ENCODE results near the gene PCK2. TPM values are rescaled to one million over a fixed set of nuclear protein-coding genes. Genes with fewer than 3 reads are reported as not detected.
A peak's percentile ranks its signal among the peaks of the same experiment; 100 is the strongest.
"Not testable (repeated sequence)": the region's sequence is repeated elsewhere in the genome, so short reads cannot be mapped to it uniquely, and the experiment has no call there.

Gene PCK2
- 13.2 TPM for total RNA-seq (ENCODE audit: insufficient read depth, low replicate concordance)

DNA sequence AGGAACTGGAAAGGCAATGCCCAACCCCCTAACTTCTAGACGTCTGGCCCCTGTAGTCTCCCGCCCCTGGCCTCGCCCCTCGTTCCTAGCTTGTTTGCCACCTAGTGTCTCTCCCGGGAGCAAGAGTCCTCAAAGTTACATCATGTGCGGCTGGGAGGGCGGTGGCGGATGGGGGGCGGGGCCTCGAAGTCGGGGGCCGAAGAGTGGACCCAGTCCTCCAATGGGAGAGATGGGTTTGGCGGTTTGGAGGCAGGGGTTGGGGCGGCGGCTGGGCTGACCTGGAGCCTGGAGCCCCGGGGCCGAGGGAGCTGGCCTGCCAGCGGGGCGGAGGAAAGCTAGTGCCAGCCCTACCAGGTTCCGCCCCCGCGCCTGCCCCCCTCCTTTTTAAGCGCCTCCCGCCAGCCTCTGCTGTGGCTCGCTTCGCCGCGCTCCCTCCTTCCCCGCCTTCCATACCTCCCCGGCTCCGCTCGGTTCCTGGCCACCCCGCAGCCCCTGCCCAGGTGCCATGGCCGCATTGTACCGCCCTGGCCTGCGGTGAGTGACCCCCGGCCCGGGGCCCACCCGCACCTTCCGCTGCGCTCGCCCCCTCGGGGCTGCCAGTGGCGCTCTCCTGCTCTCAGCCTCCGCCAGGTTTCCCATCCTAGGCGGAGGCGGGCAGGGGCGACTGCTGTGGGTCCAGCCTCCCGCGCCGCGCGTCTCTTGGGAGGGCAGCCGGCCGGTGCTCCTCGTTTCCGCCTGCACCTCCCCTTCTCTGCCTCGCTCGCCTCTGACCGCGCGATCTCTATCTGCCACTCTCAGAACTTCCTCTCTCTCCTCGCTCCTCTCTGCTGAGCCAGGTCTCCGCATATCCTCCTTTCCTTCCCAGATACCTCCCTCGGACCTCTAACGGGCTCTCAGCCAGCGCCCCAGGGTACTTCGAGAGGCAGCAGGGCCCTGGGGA lies at the start of gene PCK2:
PCK2 (plus strand) TSS at position 411 of the 940 bp plus-strand sequence; CDS start at position 506, 95 bp downstream.
- peak; percentile 89 for DNase-seq (ENCODE audit: low spot score)

DNA sequence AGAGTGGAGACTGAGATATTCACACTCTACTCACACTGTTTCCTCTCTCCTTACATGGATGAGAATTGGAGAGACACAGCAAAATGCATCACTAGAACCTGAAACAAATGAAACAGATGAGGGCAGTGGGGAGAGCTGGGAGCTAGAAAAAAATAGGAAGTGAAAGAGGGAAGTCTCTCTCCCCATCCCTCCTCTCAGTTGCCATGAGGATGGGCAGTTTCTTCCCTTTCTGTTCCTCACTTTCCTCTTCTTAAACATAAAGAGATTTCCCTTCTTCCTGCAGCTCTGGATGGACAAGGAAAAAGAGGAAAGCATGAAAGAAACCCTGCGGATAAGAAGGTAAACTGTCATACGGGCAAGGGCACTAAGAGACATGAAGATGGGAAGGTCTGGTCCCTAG lies 45.1 kb upstream of the PCK2 start:
- DNase-seq (ENCODE audit: low spot score), result not testable (repeated sequence)

DNA sequence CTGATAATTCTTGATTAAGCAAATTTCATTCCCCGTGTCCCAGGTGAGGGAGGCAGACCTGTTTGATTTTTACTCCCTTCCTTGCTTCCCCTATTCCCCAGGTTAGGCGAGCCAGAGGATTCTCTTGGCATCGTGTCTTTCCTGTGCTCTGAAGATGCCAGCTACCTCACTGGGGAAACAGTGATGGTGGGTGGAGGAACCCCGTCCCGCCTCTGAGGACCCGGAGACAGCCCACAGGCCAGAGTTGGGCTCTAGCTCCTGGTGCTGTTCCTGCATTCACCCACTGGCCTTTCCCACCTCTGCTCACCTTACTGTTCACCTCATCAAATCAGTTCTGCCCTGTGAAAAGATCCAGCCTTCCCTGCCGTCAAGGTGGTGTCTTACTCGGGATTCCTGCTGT lies 43.4 kb upstream of the PCK2 start:
- not testable (repeated sequence) for DNase-seq (ENCODE audit: low spot score)

DNA sequence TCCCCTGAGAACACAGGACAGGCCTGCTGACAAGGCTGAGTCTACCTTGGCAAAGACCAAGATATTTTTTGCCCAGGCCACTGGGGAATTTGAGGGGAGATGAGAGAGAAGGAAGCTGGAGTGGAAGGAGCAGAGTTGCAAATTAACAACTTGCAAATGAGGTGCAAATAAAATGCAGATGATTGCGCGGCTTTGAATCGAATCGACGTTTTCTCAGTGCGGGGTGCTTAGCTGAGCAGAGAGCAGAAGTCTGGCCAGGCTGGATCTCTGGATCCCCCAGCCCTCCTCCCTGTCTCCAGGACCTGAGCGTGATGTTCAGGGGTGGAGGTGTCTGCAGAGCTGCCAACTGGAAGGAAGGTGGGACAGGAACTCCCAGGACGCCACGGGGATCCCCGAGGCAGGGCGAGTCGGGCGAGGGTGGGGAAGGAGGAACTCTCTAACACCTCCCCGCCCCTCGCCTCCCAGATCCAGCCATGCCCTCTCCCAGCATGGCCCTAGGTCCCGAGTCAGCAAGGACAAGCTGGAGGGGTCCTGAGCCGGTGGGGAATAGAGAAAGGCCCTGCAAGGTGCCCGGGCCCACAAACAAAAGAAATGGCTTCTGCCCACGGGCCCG lies 42.8 kb upstream of the PCK2 start:
- DNase-seq (ENCODE audit: low spot score), result peak; percentile 17

DNA sequence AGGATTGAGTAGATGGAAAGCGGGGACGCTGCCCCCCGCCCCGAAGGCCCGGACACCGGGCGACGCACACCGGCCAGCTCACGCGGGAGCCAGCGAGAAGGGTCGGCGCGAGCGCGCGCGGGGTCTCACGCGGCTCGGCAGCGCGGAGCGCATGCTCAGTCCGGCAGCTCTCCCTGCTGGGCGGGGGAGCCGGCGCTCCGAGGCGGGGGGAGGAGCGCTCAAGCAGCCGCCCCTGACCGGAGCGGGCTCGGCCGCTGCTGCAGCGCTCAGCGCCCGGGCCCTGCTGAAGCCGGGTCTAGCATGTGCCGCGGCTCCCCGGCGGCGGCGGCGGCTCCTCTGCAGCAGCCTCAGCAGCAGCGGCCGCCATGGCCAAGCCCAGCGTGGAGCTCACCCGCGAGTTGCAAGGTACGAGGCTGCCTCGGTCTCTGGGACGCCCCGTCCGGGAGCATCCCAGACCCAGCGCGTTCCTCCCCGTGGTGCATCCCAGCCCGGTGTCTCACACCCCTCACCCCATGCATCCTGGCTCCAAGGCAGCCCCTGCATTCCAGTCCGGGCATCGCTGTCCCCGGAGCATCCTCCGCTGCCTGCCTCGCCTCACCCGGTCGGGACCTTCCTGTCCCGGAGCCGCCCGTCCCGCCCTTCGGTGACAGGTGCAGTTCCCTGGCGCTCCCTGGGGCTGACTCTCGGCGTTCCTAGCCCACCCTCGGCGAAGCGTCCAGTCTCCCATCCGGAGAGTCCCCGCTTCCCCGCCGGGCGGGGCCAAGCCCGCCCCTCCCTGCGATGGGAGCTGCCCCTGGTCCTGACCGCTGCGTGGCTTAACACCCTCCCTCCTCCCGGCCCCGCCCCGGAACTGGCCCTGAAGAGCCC lies 42.1 kb upstream of the PCK2 start, which contains the start of gene CARMIL3:
CARMIL3 (plus strand) TSS at position 221 of the 867 bp plus-strand sequence; CDS start at position 366, 145 bp downstream.
- DNase-seq (ENCODE audit: low spot score), result peak; percentile 73

DNA sequence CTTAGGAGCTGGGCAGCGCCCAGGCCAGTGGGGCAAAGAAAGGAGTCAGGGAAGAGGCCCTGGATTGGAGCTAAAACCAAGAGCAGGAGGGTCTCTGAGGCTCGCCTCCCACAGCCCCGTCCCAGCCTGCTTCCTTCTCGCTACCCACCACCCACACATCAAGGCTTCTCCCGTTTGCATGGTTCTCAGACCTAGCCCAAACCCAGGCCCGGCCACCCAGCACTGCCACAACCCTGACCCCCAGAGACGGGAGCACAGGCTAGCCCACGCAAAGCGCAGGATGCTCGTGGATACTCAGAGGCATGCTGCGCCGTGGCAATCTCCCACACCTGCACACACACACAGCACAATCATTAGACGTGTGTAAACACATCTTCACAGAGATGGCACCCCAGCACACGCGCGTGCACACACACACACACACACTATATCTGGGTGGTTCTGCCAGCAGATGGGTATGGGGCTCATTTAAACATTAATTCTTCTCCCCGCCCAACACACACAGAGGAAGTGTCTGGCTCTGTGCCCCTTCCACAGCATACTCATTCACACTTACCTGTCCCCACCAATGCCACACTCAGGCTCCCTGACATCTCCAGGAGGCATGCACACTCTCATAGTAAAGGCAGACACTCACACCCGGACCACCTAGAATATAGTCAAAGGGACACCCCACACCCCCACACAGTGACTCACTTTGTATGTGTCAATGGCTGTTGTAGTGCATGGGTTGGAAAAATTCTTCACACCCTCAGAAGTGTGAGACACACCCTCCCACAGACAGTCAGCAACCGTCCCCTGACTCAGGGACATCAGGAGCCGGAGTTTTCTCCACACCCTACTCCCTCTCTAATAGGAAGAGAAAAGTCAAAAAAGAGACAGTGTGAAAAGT lies 41.2 kb upstream of the PCK2 start:
- no peak for DNase-seq (ENCODE audit: low spot score)

DNA sequence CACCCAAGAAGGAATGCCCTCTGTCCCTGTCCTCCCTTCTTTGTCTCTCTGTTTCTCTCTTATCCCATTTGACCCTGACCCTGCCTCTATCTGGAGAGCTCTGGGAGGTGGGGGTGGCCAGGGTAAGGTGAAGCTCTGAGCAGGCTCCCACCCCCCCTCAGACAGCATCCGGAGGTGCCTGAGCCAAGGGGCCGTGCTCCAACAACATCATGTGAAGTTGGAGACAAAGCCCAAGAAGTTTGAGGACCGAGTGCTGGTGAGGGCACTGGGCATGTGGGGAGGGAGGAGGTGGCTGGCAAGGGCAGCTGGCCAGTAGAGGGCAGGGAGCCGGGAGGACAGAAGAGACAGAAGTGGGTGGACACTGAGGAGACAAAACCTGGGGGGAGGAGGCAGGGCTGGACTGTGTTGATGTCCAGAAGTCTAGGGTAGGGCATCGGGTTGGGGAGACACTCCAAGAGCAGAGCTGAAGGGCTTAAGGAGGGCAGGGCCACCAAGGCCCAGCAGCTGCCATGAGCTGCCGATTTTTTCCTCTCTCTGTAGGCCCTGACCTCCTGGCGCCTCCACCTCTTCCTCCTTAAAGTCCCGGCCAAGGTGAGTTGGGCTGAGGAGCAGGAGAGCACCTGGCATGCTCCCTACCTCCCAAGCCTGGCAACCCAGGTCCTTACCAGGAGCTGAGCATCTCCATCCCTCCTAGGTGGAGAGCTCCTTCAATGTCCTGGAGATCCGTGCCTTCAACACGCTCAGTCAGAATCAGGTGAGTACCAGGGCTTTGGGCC lies 40.4 kb upstream of the PCK2 start:
- no peak for DNase-seq (ENCODE audit: low spot score)

DNA sequence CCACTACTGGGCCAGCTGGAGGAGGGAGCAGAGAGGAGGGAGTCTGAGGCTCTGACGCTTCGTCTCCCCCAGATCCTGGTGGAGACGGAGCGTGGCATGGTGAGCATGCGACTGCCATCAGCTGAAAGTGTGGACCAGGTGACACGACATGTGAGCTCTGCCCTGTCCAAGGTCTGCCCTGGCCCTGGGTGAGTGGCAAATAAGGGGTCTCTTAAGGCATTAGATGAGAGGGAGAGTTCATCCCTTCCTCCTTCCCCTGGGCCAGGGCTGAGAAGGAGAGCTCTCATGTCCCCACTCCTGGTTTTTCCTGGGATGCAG lies 39.8 kb upstream of the PCK2 start:
- no peak for DNase-seq (ENCODE audit: low spot score)

DNA sequence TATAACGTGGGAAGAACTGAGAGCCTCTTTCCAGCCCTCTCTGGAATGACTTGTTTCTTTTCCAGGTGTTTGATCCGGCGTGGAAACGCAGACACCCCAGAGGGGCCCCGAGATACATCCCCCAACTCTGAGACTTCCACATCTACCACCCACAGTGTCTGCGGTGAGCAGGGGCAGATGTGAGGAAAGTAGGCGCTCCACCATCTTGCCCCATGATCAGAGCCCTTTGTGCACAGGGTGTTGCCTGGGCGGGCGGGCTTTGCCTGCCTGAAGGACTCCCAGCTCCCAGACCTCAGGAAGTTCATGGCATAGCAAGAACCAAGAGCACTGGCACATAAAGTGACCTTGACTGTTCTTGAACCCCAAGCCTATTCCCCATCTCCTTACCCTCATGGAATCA lies 39.5 kb upstream of the PCK2 start:
- DNase-seq (ENCODE audit: low spot score), result no peak

DNA sequence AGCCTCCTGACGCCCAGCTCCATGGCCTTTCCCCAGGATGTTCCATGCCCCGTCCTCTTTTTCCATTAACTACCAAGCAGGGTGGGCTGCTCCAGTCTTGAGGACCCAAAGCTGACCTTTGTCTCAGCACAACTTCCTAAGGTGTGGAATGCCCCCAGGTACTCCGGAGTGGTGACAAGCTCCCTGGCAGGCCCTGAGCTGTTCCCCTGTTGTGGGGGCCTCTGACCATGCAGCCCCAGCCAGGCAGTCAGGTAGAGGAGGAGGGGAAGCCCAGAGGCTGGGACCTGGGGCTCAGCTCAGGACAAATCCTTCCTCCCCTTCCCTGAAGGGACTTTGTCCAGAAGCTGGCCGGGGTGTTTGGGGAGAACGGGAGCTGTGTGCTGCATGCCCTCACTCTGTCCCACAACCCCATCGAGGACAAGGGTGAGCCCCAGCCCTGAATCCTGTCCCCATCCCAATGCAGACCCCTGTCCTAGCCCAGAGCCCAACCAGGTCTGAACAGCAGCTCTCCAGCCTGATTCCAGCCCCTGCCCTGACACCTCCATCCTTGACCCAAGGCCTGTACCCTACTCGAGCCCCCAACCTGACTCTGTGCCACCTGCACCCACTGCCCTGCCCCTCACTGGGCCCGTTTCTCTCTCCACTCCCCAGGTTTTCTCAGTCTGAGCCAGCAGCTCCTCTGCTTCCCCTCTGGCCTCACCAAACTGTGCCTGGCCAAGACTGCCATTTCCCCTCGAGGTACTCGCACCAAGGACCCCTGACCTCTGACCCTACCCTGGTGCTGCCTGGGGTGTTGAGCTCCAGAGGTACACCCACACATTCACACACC lies 37.9 kb upstream of the PCK2 start:
- no peak for DNase-seq (ENCODE audit: low spot score)

DNA sequence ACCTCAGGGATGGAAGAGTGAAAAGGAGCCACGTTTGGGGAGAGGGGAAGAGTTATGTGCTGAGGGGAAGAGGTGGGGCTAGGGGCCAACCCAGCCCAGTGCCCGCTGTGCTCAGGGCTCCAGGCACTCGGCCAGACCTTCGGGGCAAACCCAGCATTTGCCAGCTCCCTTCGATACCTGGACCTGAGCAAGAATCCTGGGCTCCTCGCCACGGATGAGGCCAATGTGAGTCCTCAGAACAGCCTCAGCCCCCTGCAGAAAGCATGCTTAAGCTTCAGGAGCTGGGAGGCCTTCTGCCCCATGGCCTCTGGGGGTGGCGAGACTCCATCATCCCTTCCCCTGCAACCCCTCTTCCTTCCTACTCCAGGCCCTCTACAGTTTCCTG lies 37.3 kb upstream of the PCK2 start:
- DNase-seq (ENCODE audit: low spot score), result no peak

DNA sequence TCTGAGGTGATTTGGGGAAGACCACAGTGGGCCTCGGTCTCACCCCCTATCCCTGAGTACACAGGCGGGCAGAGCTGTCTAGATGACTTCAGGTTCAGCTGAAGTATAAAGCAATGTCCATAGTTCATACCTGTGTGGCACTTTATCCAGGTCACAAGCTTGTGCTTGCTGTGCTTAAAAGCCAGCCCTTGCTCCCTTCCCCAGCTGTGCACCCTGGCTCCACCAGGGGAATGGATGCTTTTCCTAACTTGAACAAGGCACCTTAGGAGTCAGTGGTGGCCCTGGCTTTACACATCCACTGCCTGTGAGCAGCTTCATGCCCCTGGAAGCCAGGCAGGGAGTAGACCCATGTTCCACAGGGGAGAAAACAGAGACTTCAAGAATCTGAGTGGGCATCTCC lies 36.8 kb upstream of the PCK2 start:
- DNase-seq (ENCODE audit: low spot score), result no peak

DNA sequence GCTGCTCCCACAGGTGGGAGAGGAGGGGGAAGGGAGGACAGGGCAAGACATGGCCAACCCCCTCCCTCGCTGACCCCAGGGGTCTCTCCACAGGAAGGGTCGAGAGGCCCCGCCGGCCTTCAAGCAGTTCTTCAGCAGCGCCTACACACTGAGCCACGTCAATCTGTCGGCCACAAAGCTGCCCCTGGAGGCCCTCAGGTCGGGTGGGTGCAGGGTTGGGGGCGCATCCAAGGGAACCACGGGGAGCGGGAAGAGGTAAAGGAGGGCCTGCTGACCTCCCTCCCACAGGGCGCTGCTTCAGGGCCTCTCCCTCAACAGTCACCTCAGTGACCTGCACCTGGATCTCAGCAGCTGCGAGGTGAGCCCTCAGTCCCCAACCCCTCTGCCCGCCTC lies 36.2 kb upstream of the PCK2 start:
- DNase-seq (ENCODE audit: low spot score), result no peak

DNA sequence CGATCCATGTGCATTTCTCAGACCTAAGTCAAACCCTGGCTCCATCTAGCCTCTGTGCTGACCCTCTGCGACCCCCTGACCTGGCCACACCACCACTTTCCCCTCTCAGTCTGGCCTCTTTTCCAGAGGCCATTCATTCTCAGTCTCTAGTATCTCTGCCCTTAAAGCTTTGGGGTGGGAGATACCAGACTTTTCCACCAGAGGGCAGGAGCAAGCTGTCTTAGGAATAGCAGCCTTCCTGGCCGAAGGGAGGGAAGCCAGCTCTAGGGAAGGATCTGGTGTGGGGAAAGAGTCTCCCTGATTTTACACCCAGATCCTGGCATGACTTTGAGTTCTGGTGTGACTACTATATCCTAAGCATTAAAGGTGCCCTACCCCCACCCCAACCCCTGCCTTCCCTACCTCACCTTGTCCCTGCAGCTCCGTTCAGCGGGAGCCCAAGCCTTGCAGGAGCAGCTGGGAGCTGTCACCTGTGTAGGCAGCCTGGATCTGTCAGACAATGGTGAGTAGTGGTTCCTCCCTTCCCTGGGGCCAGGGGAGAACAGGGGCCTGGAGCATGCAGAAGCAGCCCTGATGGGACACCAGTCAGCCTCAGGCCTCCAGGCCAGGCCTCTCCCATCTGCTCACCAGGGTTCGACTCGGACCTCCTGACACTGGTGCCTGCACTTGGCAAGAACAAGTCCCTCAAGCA lies 35.7 kb upstream of the PCK2 start:
- peak; percentile 84 for DNase-seq (ENCODE audit: low spot score)

DNA sequence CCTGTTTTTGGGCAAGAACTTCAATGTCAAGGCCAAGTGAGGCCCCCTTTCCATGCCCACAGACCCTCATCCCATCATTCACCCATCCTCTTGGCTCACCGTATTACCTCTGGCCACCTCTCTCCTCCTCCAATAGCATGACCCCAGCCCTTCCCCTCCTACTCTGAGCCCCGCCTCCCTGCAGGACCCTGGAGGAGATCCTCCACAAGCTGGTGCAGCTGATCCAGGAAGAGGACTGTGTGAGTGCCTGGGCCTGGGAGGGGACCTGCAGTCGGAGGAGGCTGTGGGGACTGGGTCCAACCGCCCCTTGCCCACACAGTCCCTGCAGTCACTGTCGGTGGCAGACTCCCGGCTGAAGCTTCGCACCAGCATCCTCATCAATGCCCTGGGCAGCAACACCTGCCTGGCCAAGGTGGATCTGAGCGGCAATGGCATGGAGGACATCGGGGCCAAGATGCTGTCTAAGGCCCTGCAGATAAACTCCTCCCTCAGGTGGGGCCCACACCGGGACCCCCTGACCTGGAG lies 35.1 kb upstream of the PCK2 start:
- DNase-seq (ENCODE audit: low spot score), result no peak

DNA sequence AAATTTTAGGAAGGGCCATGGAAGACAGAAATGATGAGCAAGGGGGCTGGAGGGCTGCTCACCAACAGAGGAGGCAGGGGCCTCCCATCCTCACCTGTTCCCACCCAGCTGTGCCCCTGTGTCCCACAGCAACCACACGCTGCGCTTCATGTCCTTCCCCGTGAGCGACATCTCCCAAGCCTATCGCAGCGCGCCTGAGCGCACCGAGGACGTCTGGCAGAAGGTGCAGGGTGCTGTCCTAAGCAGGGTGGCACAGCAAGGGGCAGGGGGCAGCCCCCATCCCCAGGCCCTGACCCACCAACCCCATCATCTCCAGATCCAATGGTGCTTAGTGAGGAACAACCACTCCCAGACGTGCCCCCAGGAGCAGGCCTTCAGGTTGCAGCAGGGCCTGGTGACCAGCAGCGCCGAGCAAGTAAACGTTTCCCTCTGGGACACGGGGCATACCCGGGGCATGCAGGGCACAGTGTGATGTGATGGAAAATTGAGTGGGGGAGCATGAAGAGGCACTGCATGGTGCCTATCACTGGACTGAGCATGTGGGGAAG lies 34.2 kb upstream of the PCK2 start:
- DNase-seq (ENCODE audit: low spot score), result no peak

DNA sequence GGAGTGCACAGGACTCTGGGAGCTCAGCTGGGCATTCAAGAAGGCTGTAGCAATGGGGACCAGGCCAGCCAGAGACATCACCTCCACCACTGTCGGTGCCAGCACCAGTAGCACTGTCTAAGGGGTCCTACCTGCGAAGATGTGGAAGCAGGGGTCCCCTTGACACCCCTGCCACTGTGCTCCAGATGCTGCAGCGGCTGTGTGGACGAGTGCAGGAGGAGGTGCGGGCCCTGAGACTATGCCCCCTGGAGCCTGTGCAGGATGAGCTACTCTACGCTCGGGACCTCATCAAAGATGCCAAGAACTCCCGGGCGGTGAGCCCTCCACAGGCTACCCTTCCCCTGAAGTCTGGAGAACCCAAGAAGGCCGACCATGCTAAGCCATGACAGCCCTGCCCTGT lies 33.7 kb upstream of the PCK2 start:
- no peak for DNase-seq (ENCODE audit: low spot score)

All from umbilical cord (tissue), 2 donors.